ENCODE data around the gene SPDYE1.
"Not testable (repeated sequence)": the region's sequence is repeated elsewhere in the genome, so short reads cannot be mapped to it uniquely, and the experiment has no call there.

SPDYE1 gene

DNA sequence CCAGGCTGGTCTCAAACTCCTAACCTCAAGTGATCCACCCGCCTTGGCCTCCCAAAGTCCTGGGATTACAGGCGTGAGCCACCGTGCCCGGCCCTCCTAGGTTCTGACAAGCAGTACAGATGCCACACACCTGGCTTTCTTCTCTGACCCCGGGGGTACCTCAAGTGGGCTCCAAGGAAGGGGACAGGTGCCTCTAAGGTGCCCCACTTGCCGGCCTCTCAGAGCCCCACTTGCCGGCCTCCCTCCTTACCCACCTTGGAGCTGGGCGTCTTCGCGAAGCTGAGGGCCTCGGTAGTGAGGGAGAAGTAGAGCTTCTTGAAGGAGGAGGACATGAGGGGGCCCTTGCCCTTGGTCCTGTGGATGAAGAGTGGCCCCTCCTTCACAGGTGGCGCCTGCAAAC, 40.9 kb downstream of the SPDYE1 start:
- no CpG with 5 or more reads among the region's 12 CpGs for WGBS (ENCODE audit: insufficient coverage)
- H3K9me3 ChIP-seq (ENCODE audit: control extremely low read depth in 1 of 5, control insufficient read depth in 4 of 5, insufficient read depth in 2 of 5, low read depth in 1 of 5, low read length in 4 of 5); H3K27me3 ChIP-seq (replicated peaks in 2 of 5; ENCODE audit: control insufficient read depth in 4 of 5, insufficient read depth in 5 of 5, low read length in 4 of 5); DNase-seq; POLR2A ChIA-PET; H3K36me3 ChIP-seq (ENCODE audit: control insufficient read depth in 4 of 4, insufficient read depth in 4 of 4, low read length in 3 of 4); CTCF ChIA-PET; H3K27ac ChIP-seq (ENCODE audit: insufficient read depth in 1 of 2, low read depth in 1 of 2, low read length in 2 of 2, poor library complexity in 1 of 2, severe bottlenecking in 2 of 2); H3K4me3 ChIP-seq (ENCODE audit: control insufficient read depth in 1 of 7, extremely low read depth in 1 of 7, insufficient read depth in 4 of 7, low read depth in 2 of 7, low read length in 6 of 7): not testable (repeated sequence)
- peaks cover 0 to 12% (median 3%) of the 10 kb centered on the region in 4 experiments for H3K4me1 ChIP-seq (ENCODE audit: control extremely low read depth in 1 of 4, control insufficient read depth in 4 of 4, insufficient read depth in 4 of 4, low read length in 3 of 4)

DNA sequence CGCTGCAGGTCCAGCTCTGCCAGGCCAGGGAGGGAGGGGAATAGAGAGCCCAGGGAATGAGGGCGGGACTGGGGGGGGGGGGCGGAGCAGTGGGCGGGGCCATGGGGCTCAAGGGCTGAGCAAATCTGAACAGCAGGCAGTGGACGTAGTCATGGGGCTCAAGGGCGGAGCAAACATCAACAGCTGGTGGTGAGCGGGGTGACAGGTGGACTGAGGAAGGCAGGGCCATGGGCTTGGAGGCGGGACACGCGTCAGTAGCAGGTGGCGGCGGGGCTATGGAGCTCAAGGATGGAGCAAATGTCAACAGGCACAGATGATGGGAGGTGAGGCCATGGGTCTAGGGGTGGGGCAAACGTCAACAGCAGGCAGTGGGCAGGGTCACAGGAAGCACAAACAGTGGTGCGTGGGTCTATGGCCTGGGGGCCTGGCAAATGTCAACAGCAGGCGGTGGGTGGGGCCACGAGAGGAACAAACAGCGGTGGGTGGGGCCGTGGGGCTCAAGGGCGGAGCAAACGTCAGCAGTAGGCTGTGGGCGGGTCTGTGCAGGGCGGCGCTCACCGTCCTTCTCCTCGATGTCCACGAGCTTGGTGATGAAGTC, 41.4 kb downstream of the SPDYE1 start:
- DNase-seq, result peak; percentile 86 to 94 (median 90)
- H3K27me3 ChIP-seq (replicated peaks in 2 of 5; ENCODE audit: control insufficient read depth in 4 of 5, insufficient read depth in 5 of 5, low read length in 4 of 5); H3K36me3 ChIP-seq (ENCODE audit: control insufficient read depth in 4 of 4, insufficient read depth in 4 of 4, low read length in 3 of 4); CTCF ChIA-PET; H3K9me3 ChIP-seq (ENCODE audit: control extremely low read depth in 1 of 5, control insufficient read depth in 4 of 5, insufficient read depth in 2 of 5, low read depth in 1 of 5, low read length in 4 of 5); H3K27ac ChIP-seq (ENCODE audit: insufficient read depth in 1 of 2, low read depth in 1 of 2, low read length in 2 of 2, poor library complexity in 1 of 2, severe bottlenecking in 2 of 2); POLR2A ChIA-PET: not testable (repeated sequence)
- 0% methylated on average over 2 of the region's 26 CpGs for WGBS (ENCODE audit: insufficient coverage)
- Histone ChIP-seq H3K4me3 (ENCODE audit: control insufficient read depth in 1 of 7, extremely low read depth in 1 of 7, insufficient read depth in 4 of 7, low read depth in 2 of 7, low read length in 6 of 7) (peak overlapping the region in 3 of 7 experiments; percentile 25 to 64 (median 40)), H3K4me1 (ENCODE audit: control extremely low read depth in 1 of 4, control insufficient read depth in 4 of 4, insufficient read depth in 4 of 4, low read length in 3 of 4) (peaks cover 4 to 17% (median 8%) of the 10 kb centered on the region in 4 experiments)

DNA sequence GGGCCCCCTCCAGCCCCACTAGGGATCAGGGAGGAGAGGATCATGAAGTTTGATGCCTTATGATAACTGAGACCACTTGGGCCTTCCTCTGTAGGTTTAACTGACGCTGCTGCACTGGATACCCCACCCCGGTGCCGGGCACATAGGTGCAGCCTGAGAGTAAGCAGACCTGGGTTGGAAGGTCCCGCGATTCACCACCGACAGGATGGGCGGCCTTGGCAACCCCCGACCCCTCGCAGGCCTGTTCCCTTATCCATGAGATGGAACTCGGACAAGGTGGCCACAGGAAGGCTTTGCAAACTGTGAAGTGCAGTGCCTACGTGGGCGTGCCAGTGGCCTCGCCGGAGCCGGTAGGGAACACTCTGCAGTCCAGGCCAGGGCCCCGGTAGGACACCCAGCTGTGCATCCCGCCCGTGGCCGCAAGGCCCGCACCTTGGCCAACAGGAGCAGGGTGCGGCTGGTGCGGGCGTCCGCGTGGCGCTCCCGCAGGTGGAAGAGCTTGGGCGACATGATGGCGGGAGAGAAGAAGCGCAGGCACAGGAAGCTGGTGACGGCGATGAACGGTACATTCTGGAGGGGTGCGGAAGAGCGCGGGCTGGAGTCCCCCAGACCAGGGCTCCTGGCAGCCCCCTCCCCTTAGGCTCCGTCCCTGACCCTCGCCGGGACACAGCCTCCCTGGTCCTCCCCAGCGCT, 42.2 kb downstream of the SPDYE1 start:
- H3K27me3 ChIP-seq (replicated peaks in 2 of 5; ENCODE audit: control insufficient read depth in 4 of 5, insufficient read depth in 5 of 5, low read length in 4 of 5); CTCF ChIA-PET; POLR2A ChIA-PET; H3K36me3 ChIP-seq (ENCODE audit: control insufficient read depth in 4 of 4, insufficient read depth in 4 of 4, low read length in 3 of 4); DNase-seq; H3K9me3 ChIP-seq (ENCODE audit: control extremely low read depth in 1 of 5, control insufficient read depth in 4 of 5, insufficient read depth in 2 of 5, low read depth in 1 of 5, low read length in 4 of 5); H3K27ac ChIP-seq (ENCODE audit: insufficient read depth in 1 of 2, low read depth in 1 of 2, low read length in 2 of 2, poor library complexity in 1 of 2, severe bottlenecking in 2 of 2): not testable (repeated sequence)
- 0% methylated on average over 4 of the region's 40 CpGs for WGBS (ENCODE audit: insufficient coverage)
- Histone ChIP-seq H3K4me1 (ENCODE audit: control extremely low read depth in 1 of 4, control insufficient read depth in 4 of 4, insufficient read depth in 4 of 4, low read length in 3 of 4) (peaks cover 6 to 19% (median 12%) of the 10 kb centered on the region in 4 experiments), H3K4me3 (ENCODE audit: control insufficient read depth in 1 of 7, extremely low read depth in 1 of 7, insufficient read depth in 4 of 7, low read depth in 2 of 7, low read length in 6 of 7) (peak overlapping the region in 2 of 7 experiments; percentile 60 to 79)

DNA sequence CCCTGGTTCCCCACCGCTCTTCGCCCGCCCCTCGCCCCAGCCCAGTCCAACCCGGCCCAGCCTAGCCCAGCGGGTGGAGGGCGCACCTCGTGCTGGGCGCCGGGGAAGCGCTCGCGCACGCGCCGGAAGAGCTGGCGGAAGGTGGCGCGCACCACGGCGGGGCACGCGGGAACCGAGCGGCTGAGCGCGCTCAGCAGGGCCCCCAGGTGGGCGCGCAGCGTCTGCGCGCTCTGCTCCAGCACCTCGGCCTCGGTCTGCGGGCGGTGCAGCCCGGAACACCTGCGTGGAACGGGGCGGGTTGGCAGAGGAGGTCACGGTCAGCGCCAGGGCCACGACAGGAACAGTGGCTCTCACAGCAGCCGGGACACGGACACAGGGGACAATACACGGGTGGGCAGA, 42.8 kb downstream of the SPDYE1 start:
- DNase-seq, result peak; percentile 49 to 76 (median 63)
- H3K9me3 ChIP-seq (ENCODE audit: control extremely low read depth in 1 of 5, control insufficient read depth in 4 of 5, insufficient read depth in 2 of 5, low read depth in 1 of 5, low read length in 4 of 5); H3K27me3 ChIP-seq (replicated peaks in 2 of 5; ENCODE audit: control insufficient read depth in 4 of 5, insufficient read depth in 5 of 5, low read length in 4 of 5); H3K27ac ChIP-seq (ENCODE audit: insufficient read depth in 1 of 2, low read depth in 1 of 2, low read length in 2 of 2, poor library complexity in 1 of 2, severe bottlenecking in 2 of 2); POLR2A ChIA-PET; CTCF ChIA-PET; H3K36me3 ChIP-seq (ENCODE audit: control insufficient read depth in 4 of 4, insufficient read depth in 4 of 4, low read length in 3 of 4): not testable (repeated sequence)
- WGBS (ENCODE audit: insufficient coverage), result 0% methylated on average over 6 of the region's 46 CpGs
- Histone ChIP-seq H3K4me1 (ENCODE audit: control extremely low read depth in 1 of 4, control insufficient read depth in 4 of 4, insufficient read depth in 4 of 4, low read length in 3 of 4) (peaks cover 10 to 25% (median 17%) of the 10 kb centered on the region in 4 experiments), H3K4me3 (ENCODE audit: control insufficient read depth in 1 of 7, extremely low read depth in 1 of 7, insufficient read depth in 4 of 7, low read depth in 2 of 7, low read length in 6 of 7) (peak overlapping the region in 6 of 7 experiments; percentile 37 to 79 (median 54))

DNA sequence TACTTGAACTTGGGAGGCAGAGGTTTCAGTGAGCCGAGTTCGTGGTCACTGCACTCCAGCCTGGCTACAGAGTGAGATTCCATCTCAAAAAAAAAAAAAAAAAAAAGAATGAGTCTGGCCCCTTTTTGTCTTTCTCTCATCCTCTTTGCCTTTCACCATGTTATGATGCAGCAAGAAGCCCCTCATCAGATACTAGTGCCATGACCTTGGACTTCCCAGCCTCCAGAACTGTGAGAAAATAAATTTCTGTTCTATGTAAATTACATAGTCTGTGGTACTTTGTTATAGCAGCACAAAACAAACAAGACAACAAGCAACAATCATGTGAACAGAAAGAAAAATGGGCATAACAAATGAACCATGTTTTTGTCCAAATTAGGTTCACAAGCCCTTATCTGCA, 44.5 kb downstream of the SPDYE1 start:
- no peaks in the 10 kb centered on the region for H3K9me3 ChIP-seq (ENCODE audit: control extremely low read depth in 1 of 5, control insufficient read depth in 4 of 5, insufficient read depth in 2 of 5, low read depth in 1 of 5, low read length in 4 of 5)
- DNase-seq, result no peak
- H3K27ac ChIP-seq (ENCODE audit: insufficient read depth in 1 of 2, low read depth in 1 of 2, low read length in 2 of 2, poor library complexity in 1 of 2, severe bottlenecking in 2 of 2), result no peak overlapping the region
- ChIA-PET POLR2A (no interaction called here), CTCF (no interaction called here)
- peaks cover 19 to 42% (median 30%) of the 10 kb centered on the region in 4 experiments for H3K4me1 ChIP-seq (ENCODE audit: control extremely low read depth in 1 of 4, control insufficient read depth in 4 of 4, insufficient read depth in 4 of 4, low read length in 3 of 4)
- H3K36me3 ChIP-seq (ENCODE audit: control insufficient read depth in 4 of 4, insufficient read depth in 4 of 4, low read length in 3 of 4), result peaks cover 0 to 12% (median 4%) of the 10 kb centered on the region in 4 experiments
- no peak overlapping the region for H3K4me3 ChIP-seq (ENCODE audit: control insufficient read depth in 1 of 7, extremely low read depth in 1 of 7, insufficient read depth in 4 of 7, low read depth in 2 of 7, low read length in 6 of 7)
- 90% methylated on average over 2 of the region's 2 CpGs for WGBS (ENCODE audit: insufficient coverage)
- no peaks in the 10 kb centered on the region for H3K27me3 ChIP-seq (replicated peaks in 2 of 5; ENCODE audit: control insufficient read depth in 4 of 5, insufficient read depth in 5 of 5, low read length in 4 of 5)

DNA sequence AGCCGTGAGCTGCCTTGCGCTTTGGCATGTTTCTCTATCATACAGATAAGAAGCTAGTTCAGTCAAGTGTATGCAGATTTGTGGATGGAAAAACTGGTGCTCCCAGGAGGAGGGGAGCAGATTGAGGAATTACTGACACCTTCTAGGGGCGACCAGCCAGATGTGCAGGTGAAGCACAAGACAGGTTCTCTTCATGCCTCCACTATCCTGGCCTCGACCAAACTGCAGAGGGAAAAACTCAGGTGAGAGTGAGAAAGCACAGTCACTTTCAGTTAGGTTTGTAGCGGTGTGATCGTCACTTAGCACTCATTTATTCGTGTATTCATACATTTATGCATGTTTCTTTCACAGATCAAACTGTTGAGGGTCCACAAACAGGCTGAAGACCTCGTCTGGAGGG, 46.2 kb downstream of the SPDYE1 start:
- Histone ChIP-seq H3K9me3 (ENCODE audit: control extremely low read depth in 1 of 5, control insufficient read depth in 4 of 5, insufficient read depth in 2 of 5, low read depth in 1 of 5, low read length in 4 of 5) (no peaks in the 10 kb centered on the region), H3K4me3 (ENCODE audit: control insufficient read depth in 1 of 7, extremely low read depth in 1 of 7, insufficient read depth in 4 of 7, low read depth in 2 of 7, low read length in 6 of 7) (peak overlapping the region; percentile 75 to 97 (median 90)), H3K36me3 (ENCODE audit: control insufficient read depth in 4 of 4, insufficient read depth in 4 of 4, low read length in 3 of 4) (peaks cover 0 to 23% (median 4%) of the 10 kb centered on the region in 4 experiments), H3K27me3 (replicated peaks in 2 of 5; ENCODE audit: control insufficient read depth in 4 of 5, insufficient read depth in 5 of 5, low read length in 4 of 5) (no peaks in the 10 kb centered on the region), H3K4me1 (ENCODE audit: control extremely low read depth in 1 of 4, control insufficient read depth in 4 of 4, insufficient read depth in 4 of 4, low read length in 3 of 4) (peaks cover 19 to 43% (median 33%) of the 10 kb centered on the region in 4 experiments), H3K27ac (ENCODE audit: insufficient read depth in 1 of 2, low read depth in 1 of 2, low read length in 2 of 2, poor library complexity in 1 of 2, severe bottlenecking in 2 of 2) (peak overlapping the region in 1 of 2 experiments; percentile 87)
- no peak for DNase-seq
- ChIA-PET POLR2A (interaction anchor here (1.6 kb wide), 1 partner anchor 22 kb away, joined by 4 read pairs; the partner anchor contains the start of gene PGAM2), CTCF (interaction anchor here (0.6 to 2.1 kb wide), 3 partner anchors 20 to 28 kb away, joined by 3 to 7 read pairs (median 5); no protein-coding TSS in a partner anchor)
- 35% methylated on average over 7 of the region's 8 CpGs for WGBS (ENCODE audit: insufficient coverage)
